Pancreas (tissue), 10 donors: ENCODE results near the gene DSG3. TPM values are rescaled to one million over a fixed set of nuclear protein-coding genes. Genes with fewer than 3 reads are reported as not detected.

Experiments
- ATAC-seq, 4 donors: fragments of 200-7000 bp; cut with Tn5 transposase; one replicate each; pipeline versions ENCODE4 v1.8.0 to v1.9.1; 2020; ENCODE audit warnings: mild to moderate bottlenecking in 4 of 4, moderate library complexity in 4 of 4
- DNase-seq, 6 donors: peaks; one replicate each; pipeline ENCODE4 v3.0.0-alpha.2; 2020
- FAIRE-seq: peaks from 2 replicates; lab custom pipeline; 2012; peaks lifted over from hg19 to GRCh38; lab: Jason Lieb, UNC
- H3K27ac ChIP-seq, 4 donors: fragments of 200-600 bp; sonication (generic); 1 replicate in 3 of 4; 2 replicates in 1 of 4; pipeline versions ENCODE4 v1.5.0 to v1.8.0; 2020
- H3K27me3 ChIP-seq, 4 donors: fragments of 200-600 bp; one replicate each; pipeline ENCODE4 v1.8.0; 2021
- H3K36me3 ChIP-seq, 3 donors: fragments of 200-600 bp; sonication (generic) in 1 of 3; one replicate each; pipeline versions ENCODE4 v1.5.0 to v1.8.0; 2020 to 2021
- H3K4me1 ChIP-seq, 3 donors: fragments of 200-600 bp; one replicate each; pipeline ENCODE4 v1.8.0; 2021
- H3K4me3 ChIP-seq, 4 donors: fragments of 200-600 bp; sonication (generic) in 2 of 4; one replicate each; pipeline versions ENCODE4 v1.5.0 to v1.8.0; 2020 to 2021
- H3K9me3 ChIP-seq, 4 donors: fragments of 200-600 bp; one replicate each; pipeline ENCODE4 v1.8.0; 2021
- CTCF ChIP-seq, 4 donors: fragments of 200-600 bp; sonication (generic) in 3 of 4; IDR thresholded peaks; one replicate each; pipeline versions ENCODE4 v1.5.0 to v1.8.0; 2021; ENCODE audit warnings: antibody characterized with exemption in 4 of 4
- WGBS, 2 donors: extraction: QIAGEN DNeasy Blood & Tissue Kit; methylation state at CpG; one replicate each; pipeline ENCODE4 v1.1.7; 2013; 5-methylcytosine and 5-hydroxymethylcytosine counted together
- intact Hi-C, 3 donors: fragments of 100-400 bp; cut with DNase I; formaldehyde crosslinking; loops; one replicate each; pipeline versions ENCODE4 v1.11.1 to v1.14.2; 2022
- polyA plus RNA-seq, 2 donors: library from polyadenylated mRNA; stranded (reverse); fragments of 200-250 nt; gene quantifications; one replicate each; pipeline ENCODE4 v1.2.3, GENCODE V29; 2013
- total RNA-seq, 6 donors: library from RNA; stranded (reverse); fragmentation: NEBNext Ultra II Directional in 4 of 6; extraction: Animal tissue kit (Norgen Biotek cat#: 25700) in 4 of 6; gene quantifications; one replicate each; pipeline versions ENCODE4 v1.2.1 to v1.2.4, GENCODE V29; 2021 to 2023
- donor health status: healthy with polysubstance abuse.
- donor health status: DM: no; HTN: no; CAD: no; lungs with moderate emphysema.
- donor health status: DM: no; HTN: no; CAD: no.
- donor health status: control.
- donor health status: control.
- donor health status: Bipolar disorder and iron deficiency.
- donor health status: DM: yes; HTN: yes; CAD: no.
- donor health status: DM: no; HTN: no; CAD: no.
- donor health status: DM: no; HTN: no; CAD: no.
- donor health status: DM: yes; HTN: yes; CAD: no.

DSG3 gene
- total and polyA plus RNA-seq, 8 donors = 0.02 TPM; not detected in 7

DNA sequence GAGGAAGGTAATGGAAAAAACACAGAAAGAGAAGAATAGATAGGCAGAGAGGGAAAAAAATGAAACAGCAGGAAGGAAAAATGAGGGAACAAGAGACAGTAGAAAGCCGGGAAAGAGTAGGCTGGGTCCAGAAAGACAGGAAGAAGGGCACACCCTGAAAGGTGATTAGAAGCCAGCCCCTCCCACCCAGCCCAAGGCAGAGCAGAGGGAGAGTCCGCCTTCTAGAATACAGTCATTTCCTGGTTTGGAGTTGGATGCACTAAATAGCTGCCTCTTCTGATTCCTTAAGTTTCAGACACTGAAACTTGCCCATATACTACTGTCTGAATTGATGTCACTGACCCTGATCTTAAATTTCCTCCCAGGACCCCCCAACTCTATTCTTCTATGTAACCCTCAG lies 17.9 kb upstream of the DSG3 start:
- no peaks in the 10 kb centered on the region for H3K4me1 ChIP-seq
- H3K27ac ChIP-seq = no peak overlapping the region
- WGBS, 2 donors = 56 to 64% methylated on average over 2 of the region's 2 CpGs
- no peaks in the 10 kb centered on the region for H3K9me3 ChIP-seq
- H3K27me3 ChIP-seq = no peaks in the 10 kb centered on the region
- intact Hi-C loops = no loop called here
- DNase-seq (no peak), FAIRE-seq (no peak), ATAC-seq (peak in 2 of 4 donors; percentile 37 to 50)
- TF ChIP-seq CTCF (IDR thresholded peaks at IDR 0.05) = no peak
- no peaks in the 10 kb centered on the region for H3K36me3 ChIP-seq
- no peak overlapping the region for H3K4me3 ChIP-seq

DNA sequence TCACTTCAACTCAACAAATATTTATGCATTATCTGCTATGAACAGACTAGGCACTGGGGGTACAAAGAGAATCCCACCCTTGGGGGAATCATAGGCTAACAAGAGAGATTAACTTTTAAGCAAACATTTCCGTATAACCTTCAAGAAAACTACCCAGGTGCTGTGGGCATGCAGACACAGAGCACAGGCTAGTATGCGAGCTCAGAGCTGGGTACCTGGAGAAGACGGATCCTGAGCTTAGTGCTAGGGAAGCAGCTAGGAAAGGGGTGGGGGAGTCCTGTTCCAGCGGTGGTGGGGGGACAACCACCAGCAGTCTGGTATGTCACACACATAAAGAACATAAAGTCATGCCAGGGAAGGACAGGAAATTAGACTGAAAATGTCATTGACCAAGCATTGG lies 17.5 kb upstream of the DSG3 start:
- FAIRE-seq = no peak
- Histone ChIP-seq H3K27me3 (no peaks in the 10 kb centered on the region), H3K4me1 (no peaks in the 10 kb centered on the region), H3K9me3 (no peaks in the 10 kb centered on the region), H3K27ac (no peak overlapping the region), H3K4me3 (no peak overlapping the region), H3K36me3 (no peaks in the 10 kb centered on the region)
- no peak for DNase-seq
- 66 to 67% methylated on average over 4 of the region's 4 CpGs for WGBS, 2 donors
- TF ChIP-seq CTCF (IDR thresholded peaks at IDR 0.05) = no peak
- intact Hi-C loops = no loop called here
- no peak for ATAC-seq

GRCh38 chr18:31430554-31430953 lies 17.0 kb upstream of the DSG3 start:
- ATAC-seq = no peak
- Histone ChIP-seq H3K4me1 (no peaks in the 10 kb centered on the region), H3K9me3 (no peaks in the 10 kb centered on the region), H3K36me3 (no peaks in the 10 kb centered on the region), H3K4me3 (no peak overlapping the region), H3K27me3 (no peaks in the 10 kb centered on the region), H3K27ac (no peak overlapping the region)
- WGBS, 2 donors = 53 to 64% methylated on average over 1 of the region's 1 CpG
- no peak for TF ChIP-seq CTCF (IDR thresholded peaks at IDR 0.05)
- no peak for FAIRE-seq
- no peak for DNase-seq
- intact Hi-C loops = no loop called here

DNA sequence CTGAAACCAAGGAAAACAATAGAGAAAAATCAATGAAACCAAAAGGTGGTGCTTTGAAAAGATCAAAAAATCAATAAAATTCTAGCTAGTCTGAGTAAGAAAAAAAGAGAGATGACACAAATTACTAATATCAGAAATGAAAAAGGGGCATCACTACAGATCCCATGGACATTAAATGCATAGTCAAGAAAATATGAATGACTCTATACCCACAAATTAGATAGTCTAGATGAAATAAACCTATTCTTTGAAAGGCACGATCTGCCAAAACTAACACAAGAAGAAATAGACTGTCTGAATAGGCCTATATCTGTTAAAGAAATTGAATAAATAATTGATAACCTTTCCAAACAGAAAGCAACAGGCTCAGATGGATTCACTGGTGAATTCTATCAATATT lies 15.2 kb upstream of the DSG3 start:
- ATAC-seq (no peak), DNase-seq (no peak), FAIRE-seq (no peak)
- WGBS, 2 donors = 75 to 78% methylated on average over 1 of the region's 1 CpG
- H3K36me3 ChIP-seq = no peaks in the 10 kb centered on the region
- no peak for TF ChIP-seq CTCF (IDR thresholded peaks at IDR 0.05)
- H3K27ac ChIP-seq = no peak overlapping the region
- intact Hi-C loops = no loop called here
- H3K4me3 ChIP-seq = no peak overlapping the region
- H3K9me3 ChIP-seq = no peaks in the 10 kb centered on the region
- no peaks in the 10 kb centered on the region for H3K4me1 ChIP-seq
- H3K27me3 ChIP-seq = no peaks in the 10 kb centered on the region

GRCh38 chr18:31436825-31437224 lies 10.7 kb upstream of the DSG3 start:
- no peak for TF ChIP-seq CTCF (IDR thresholded peaks at IDR 0.05)
- DNase-seq (no peak), ATAC-seq (no peak), FAIRE-seq (no peak)
- WGBS, 2 donors = 59 to 65% methylated on average over 3 of the region's 3 CpGs
- no peak overlapping the region for H3K4me3 ChIP-seq
- no peak overlapping the region for H3K27ac ChIP-seq
- intact Hi-C loops = no loop called here
- no peaks in the 10 kb centered on the region for H3K9me3 ChIP-seq
- H3K4me1 ChIP-seq = no peaks in the 10 kb centered on the region
- H3K36me3 ChIP-seq = no peaks in the 10 kb centered on the region
- peaks cover 0 to 3% (median 0%) of the 10 kb centered on the region in 4 donors for H3K27me3 ChIP-seq
